HG02763 (cell line): ENCODE results near the gene ZNF502.
"Not testable (repeated sequence)": the region's sequence is repeated elsewhere in the genome, so short reads cannot be mapped to it uniquely, and the experiment has no call there.

Experiments used
- ATAC-seq: cut with Tn5 transposase; IDR thresholded peaks from one replicate; pipeline ENCODE4 v1.9.1; 2021; ENCODE audit warnings: mild to moderate bottlenecking, moderate library complexity; ENCODE audit not compliant: unreplicated experiment

ZNF502 gene

DNA sequence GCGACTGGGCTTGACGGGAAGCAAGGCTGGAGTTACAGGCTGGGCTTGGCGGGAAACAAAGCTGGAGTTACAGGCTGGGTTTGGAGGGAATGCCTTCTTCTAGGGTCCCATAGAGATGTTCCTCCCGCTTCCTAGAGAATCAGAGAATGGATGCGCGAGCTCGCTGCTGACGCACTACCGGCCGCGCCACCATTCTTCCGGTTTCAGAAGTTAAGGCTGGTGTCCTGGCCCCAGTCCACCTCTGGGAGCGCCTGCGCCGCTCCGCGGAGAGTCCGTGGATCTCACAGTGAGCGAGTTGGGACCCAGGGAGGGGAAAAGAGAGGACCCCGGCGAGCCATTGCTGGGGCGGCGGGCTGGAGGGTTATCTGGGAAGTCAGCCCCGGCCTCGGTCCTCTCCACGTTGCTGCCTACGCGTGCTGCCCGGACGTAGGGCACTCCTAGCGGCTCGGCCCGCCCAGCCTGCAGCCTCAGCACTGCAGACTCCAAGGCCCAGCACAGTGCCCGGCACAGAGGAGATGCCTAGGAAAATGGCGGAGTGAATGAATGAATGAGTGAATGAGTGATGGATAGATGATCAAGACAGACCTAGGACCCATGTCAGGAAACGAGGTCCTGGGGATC, at the start of gene ZNF502:
ZNF502 (plus strand) TSS at position 206 of the 621 bp plus-strand sequence. CDS start 7,602 bp downstream, outside the sequence.
- ATAC-seq = no peak

DNA sequence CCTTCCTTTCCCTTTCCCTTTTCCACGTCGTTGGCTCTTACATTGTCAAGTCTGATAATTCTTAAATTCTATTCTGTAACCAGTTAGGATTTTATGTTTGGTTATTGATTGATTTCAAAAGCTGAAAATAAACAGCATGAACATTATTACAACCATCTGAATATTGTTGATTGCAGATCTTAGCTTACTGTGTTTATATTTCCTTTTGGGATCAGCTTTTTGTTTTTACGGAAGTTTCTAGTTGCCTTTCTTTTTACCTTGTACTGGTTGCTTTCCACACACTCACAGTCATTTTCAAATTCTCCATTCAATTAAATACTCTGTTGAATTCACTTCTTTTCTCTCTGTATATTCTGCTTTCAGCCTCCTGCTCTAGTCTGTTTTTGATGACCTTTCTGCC, 47.3 kb upstream of the ZNF502 start:
- no peak for ATAC-seq

DNA sequence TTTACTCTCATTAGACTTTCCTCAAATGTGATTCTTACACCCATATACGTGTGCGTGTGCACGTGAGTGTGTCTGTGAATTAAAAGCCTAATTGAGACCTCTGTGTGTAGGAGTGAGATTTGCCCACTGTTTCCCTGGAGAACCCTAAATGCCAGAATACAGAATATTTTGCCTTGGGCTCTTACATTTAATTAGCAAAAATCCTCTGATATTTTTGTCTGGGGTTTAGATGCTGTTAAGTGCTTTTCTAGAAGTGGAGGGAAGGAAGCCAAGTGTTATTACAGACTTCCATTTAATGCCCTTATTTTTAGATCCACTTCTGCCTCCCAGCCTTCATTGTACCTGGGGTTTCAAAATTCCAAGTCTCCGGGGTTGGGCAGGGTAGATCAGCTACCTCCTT, 46.1 kb upstream of the ZNF502 start:
- ATAC-seq = no peak

DNA sequence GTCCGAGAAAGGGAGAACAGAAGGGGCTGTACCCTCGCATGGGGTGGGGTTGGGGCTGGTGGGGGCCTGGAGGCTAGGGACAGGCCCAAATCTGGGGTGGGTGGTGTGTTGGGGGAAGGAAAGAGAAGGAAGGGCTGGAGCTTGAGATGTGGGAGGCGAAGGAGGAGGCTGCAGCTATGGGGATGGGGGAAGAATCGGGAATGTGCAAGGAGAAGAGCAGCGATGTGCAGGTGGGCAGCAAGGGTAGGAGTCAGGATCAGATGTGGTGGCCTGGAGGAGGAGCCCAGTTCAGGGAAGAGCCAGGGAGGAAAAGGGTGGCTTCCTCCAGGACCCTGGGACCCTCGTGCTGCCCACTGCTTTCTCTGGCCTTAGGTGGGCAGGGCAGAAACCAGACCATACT, 42.7 kb upstream of the ZNF502 start:
- no peak for ATAC-seq

DNA sequence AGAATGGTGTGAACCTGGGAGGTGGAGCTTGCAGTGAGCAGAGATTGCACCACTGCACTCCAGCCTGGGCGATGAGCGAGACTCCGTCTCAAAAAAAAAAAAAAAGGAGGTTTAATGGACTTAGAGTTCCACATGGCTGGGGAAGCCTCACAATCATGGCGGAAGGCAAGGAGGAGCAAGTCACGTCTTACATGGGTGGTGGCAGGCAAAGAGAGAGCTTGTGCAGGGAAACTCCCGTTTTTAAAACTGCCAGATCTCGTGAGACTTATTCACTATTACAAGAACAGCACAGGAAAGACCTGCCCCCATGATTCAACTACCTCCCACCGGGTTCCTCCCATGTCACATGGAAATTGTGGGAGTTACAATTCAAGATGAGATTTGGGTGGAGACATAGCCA, 39.0 kb upstream of the ZNF502 start:
- not testable (repeated sequence) for ATAC-seq

DNA sequence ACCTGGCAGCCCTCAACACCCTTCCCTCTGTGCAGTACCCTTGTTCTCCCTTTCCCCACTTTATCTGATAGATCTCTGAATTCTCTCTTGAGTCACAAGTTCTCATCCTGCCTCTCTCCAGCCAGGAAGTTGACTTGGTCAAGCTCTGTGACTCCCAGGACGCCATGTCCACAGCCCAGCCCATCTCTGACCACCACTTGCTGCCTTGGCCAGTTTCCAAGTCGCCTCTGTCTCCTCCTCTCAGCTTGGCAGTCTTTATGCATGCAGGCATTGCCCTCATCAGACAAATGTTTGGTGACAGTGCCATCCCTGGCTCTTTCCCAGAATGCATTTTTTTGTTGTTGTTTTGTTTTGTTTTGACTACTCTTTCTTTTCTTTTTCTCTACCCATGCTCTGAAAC, 38.2 kb upstream of the ZNF502 start:
- no peak for ATAC-seq

DNA sequence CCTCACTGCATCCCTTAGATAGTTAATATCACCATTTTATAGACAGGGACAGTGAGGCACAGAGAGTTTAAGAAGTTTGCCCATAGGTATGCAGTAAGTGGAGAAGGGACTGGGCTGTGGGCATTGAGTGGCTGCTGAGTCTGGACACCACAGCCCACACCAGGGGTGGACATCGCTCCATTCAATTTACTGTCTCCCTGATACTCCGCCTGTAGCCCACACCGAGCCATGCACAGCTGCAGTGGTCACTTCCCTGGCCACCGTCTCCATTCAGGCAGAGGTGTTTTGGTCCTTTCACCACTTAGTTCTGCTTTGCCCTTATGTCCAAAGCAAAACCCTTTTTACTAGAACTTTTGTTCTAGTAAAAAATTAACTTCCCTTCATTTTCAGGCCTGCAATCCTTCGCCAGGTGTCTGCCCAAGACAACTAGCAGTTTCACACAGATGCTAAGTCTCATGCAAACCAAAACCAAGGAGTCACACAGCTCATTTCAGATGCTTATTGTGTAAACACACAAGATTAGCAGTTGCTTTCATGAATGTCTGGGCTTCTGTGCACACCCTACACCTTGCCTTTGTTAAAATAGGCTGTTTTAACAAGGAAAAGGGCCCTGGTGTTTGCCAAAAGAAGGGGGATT, 33.9 kb upstream of the ZNF502 start:
- peak; percentile 56 for ATAC-seq

DNA sequence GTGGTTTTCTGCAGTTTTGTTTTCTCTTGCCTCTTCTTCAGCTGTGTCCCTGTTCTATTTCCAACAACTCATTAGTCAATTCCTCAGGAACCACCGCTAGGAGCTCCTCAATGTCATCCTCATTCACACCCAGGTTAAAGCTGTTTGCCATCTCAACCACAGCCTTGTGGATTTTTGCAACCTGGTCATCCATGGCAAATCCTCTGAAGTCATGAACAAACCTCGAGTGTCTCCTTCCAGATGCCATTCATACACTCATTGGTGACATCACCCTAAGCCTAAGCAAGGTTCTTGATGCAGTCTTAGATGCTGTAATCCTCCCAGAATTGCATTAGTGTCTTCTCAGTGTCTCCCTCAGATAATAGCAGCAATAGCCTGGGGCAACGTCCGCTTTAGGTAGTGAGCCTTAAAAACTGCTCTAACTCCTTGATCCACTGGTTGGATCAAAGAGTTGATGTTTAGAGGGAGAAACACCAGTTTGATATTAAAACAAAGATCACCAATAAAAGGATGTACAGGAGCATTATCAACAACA, 31.5 kb upstream of the ZNF502 start:
- ATAC-seq = no peak

DNA sequence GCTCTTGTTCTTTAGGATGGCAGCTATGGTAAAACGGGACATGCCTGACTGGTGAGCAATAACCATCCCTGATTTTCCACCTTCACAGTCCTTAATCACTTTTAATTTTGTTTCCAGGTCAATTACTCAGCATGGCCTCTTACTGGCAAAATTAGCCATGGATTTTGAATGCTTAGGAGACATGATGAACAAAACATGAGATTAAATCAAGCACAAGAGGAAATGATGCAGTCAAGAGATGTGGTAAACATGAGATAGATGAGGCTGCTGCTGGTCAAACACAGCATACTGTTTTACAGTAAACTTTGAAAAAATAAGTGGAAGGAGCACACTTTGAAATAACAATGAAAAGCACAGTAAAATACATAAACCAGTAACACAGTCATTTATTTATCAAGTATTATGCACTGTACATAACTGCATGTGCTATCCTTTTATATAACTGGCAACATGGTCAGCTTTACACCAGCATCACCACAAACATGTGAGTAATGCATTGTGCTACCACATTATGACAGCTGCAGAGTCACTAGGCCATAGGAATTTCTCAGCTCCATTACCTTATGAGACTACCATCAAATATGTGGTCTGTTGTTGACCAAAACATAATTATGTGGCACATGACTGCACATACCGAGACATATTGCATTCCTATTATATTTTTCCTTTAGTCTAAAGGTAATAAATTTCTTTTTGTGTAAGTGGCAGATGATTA, 30.1 kb upstream of the ZNF502 start:
- ATAC-seq = no peak

DNA sequence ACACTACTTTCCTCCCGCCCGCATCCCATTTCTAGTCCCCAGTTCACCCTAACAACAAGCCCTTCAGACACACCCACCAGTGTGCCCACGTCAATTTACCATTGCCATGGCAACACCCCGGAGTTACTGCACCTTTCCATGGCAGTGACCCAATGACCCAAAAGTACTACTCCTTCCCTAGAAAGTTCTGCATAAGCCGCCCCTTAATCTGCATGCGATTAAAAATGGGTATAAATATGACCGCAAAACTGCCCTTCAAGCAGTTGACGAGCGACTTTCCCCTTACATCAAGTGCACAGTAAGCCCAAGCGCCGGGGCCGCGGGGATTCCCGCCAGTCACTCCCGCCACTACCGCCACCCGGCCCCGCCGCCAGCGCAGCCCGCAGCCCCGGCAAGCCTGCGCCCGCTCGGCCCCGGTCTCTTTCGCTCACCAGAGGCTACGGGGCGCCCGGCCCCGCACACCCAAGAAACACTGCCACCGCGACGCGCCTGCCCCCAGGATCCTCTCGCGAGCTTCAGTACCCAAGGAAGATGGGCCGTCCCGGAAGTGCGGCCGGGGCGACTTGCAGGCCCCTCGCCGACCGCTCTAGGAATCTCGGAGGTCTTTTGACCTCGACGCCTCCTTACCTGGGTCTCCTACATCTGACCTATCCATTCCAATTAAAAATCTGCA, 27.2 kb upstream of the ZNF502 start:
- ATAC-seq = peak; percentile 79

DNA sequence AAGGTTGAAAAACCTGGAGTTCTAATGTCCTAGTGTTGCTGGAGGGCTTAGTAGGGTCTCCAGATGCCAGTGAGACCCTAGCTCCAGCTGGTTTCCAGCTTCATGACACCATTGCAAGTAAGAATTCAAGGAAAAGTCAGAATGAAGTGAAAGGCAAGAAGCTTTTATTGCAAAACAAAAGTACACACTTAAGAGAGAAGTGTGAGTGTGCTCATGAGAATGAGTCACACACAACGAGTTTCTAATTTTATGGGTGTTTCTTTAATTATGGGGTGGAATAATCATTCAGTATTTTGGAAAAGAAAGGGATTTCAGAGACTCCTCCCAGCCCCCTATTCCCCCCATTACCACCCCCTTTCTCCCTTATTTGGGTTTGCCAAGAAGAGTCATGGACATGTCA, 24.6 kb upstream of the ZNF502 start:
- no peak for ATAC-seq

DNA sequence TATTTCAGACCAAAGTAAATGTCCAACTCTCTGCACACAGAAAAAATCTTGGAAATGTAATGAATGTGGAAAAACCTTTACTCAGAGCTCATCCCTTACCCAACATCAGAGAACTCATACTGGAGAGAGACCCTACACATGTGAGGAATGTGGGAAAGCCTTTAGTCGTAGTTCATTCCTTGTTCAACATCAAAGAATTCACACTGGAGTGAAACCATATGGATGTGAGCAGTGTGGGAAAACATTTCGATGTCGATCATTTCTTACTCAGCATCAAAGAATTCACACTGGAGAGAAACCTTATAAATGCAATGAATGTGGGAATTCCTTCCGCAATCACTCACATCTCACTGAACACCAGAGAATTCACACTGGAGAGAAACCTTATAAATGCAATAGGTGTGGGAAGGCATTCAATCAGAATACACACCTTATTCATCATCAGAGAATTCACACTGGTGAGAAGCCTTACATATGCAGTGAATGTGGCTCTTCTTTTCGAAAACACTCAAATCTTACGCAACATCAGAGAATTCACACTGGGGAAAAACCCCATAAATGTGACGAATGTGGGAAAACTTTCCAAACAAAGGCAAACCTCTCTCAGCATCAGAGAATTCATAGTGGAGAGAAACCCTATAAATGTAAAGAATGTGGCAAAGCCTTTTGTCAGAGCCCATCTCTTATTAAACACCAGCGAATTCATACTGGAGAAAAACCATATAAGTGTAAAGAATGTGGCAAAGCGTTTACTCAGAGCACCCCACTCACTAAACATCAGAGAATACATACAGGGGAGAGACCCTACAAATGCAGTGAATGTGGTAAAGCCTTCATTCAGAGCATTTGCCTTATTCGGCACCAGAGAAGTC, 9.0 kb downstream of the ZNF502 start:
- ATAC-seq = no peak

DNA sequence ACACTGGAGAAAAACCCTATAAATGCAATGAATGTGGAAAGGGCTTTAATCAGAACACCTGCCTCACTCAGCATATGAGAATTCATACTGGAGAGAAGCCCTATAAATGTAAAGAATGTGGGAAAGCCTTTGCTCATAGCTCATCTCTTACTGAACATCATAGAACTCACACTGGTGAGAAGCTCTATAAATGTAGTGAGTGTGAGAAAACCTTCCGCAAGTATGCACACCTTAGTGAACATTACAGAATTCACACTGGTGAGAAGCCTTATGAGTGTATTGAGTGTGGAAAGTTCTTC, 9.6 kb downstream of the ZNF502 start:
- no peak for ATAC-seq

DNA sequence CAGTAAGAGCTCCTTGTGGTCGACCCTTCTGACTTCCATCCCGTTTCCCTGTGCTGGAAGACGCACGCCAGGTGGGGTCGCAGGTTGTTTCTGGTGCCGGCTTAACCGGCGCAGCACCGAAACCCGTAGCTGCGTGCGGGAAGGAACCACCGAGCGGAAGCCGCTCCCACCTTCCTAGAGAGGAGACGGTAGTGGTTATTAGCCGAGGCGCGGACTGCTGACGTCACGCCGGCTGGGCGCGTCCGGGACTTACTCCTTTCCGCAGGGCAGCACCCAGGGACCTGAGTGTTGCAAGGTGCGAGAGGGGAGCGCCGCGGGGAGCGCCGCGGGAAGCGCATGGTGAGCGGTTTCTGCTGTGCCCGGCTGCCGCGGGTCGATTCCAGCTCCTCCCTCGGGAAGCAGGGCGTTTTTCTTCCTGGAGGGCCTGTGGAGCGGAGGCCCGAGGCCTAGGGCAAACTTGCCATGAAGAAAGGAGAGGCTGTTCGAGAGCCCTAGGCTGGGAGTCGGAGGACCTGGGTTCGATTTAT, 17.0 kb downstream of the ZNF502 start, which contains the start of gene ZNF501:
ZNF501 (plus strand) TSS at position 252 of the 527 bp plus-strand sequence. CDS start 4,787 bp downstream, outside the sequence.
- ATAC-seq = peak; percentile 81

DNA sequence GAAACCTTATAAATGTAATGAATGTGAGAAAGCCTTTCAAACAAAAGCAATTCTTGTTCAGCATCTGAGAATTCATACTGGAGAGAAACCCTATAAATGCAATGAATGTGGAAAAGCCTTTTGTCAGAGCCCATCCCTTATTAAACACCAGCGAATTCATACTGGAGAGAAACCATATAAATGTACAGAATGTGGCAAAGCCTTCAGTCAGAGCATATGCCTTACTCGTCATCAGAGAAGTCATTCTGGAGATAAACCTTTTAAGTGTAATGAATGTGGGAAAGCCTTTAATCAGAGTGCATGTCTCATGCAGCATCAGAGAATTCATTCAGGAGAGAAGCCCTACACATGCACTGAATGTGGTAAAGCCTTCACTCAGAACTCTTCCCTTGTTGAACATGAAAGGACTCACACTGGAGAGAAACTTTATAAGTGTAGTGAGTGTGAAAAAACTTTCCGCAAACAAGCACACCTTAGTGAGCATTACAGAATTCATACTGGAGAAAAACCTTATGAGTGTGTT, 22.2 kb downstream of the ZNF502 start:
- ATAC-seq = no peak

DNA sequence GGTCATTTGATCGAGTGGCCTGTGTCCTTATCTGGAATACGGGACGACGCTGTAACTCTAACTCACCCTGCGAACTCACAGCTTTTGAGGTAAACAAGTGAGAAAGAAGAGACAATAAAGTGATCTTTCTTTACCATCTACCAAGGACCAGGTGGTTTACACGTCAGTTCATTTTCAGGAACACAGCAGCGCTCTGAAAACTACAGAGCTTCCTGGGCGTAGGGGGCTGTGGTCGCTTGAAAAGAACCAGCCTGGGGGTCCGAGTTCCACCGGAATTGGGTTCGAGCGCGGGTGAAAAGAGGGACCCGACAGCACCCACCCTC, 48.6 kb downstream of the ZNF502 start:
- no peak for ATAC-seq

DNA sequence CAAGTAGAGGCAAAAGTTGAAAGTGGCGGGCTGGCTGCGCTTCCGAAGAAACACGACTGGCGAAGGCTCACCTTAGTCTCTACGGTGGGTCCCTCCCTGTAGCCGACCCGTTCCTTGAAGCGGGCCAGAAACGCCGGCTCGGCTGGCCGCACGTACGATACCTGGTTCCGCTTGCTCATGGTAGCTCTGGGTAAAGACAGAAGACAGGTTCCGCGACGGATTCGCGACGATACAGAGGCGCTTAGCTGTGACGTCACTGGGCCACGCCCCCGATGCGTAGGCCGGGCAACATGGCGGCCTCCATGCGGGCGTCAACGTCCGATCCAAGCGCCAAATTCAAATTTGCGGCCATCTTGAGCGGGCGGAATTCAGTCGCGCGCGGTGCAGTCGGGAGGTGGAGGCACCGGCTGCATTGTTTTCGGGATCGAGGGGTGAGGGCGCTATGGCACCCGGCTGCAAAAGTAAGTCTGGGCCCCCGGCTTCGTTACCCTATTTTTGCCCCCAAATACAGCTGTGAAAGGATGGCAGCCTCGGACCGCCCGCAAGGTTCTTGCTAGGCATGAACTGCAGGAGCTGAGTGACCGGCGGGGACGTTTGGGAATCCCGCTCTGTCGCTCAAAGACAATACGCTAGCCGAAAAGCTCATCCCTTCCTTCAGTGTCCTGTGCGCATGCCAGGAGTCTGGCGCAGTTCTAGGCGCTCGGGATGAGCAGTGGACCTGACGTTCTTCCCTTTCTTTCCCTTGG, 49.1 kb downstream of the ZNF502 start, which contains the start of the genes KIAA1143 and KIF15:
KIAA1143 (minus strand) TSS at position 196 of the 746 bp plus-strand sequence; CDS start at position 179, 17 bp downstream.
KIF15 (plus strand) TSS at position 371 of the 746 bp plus-strand sequence; CDS start at position 443, 72 bp downstream.
- peak; percentile 93 for ATAC-seq

DNA sequence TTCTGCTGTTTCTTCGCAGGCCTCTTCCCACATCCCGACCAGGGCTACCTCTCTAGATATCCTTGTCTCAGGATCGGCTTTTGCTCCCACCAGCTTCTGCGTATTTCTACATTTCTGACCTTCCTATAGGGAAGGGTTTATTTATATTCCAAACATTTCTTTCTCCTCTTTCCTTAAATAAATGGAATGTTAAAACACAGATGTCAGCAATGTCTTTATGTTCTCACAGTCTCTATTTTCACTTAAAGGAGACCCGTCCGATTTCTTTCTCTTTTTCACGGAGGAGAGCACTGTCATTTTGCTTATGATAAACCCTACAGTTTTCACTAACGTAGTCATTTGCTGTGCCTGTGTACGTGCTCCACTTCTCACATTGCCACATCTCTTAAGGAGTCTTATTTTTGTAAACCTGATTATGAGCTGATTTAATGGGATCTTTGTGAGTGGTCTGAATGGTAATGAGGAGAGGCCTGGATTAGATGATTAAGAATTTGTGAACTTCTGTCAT, 49.8 kb downstream of the ZNF502 start:
- no peak for ATAC-seq

DNA sequence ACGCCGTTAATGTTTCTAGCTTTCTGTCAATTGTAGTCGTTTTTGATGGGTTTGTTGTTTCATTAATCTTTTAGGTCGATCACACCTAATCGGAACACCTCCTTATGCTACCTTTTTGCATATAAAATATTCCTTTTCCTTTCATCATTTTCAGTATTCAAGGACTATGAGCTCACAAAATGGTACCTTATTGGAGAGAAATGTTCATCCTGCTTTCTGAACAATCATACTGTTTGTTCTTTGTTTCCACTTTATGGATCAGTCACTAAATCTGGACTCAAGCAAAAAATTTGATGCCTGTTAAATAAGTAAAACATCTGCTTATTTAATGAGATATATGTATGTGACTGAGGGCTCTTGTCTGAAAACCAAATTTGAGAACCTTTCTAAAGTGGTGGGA, 50.2 kb downstream of the ZNF502 start:
- no peak for ATAC-seq
